GM12892 (cell line): ENCODE data around the gene SEC61B.

Experiments
- POLR2A ChIP-seq: IDR thresholded peaks from 2 replicates; pipeline ENCODE4 v1.6.1; 2011; ENCODE audit warnings: low read depth, low read length, control low read depth
- TAF1 ChIP-seq: IDR thresholded peaks from 2 replicates; pipeline ENCODE4 v1.6.1; 2011; ENCODE audit warnings: low read depth, mild to moderate bottlenecking, control low read depth, low read length, borderline replicate concordance

- TF ChIP-seq POLR2A (no peak), TAF1 (no peak)
Measured at GRCh38 chr9:99230206-99230605, 8.1 kb downstream of the SEC61B start.
